GM21619 (cell line): ENCODE results near the gene WDR17.

Experiments
- ATAC-seq: cut with Tn5 transposase; IDR thresholded peaks from one replicate; pipeline ENCODE4 v1.9.1; 2021; ENCODE audit not compliant: unreplicated experiment

The WDR17 gene

GRCh38 chr4:176065435-176066291 lies at the start of gene WDR17:
WDR17 (plus strand) TSS chr4:176065841; CDS start chr4:176111581, 45,740 bp downstream.
- peak; percentile 100 for ATAC-seq

DNA sequence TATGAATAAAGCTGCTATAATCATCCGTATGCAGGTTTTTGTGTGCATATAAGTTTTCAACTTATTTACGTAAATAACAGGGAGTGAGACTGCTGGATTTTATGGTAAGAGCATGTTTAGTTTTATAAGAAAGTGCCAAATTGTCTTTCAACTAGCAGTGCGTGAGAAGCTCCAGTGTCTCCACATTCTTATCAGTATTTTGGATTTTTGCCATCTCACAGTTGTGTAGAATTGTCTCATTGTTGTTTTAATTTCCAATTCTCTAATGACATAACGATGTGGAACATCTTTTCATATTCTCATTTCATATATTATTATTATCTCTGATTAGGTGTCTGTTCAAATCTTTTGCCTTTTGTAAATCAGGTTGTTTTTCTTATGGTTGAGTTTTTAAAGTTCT lies 49.0 kb upstream of the WDR17 start:
- no peak for ATAC-seq

DNA sequence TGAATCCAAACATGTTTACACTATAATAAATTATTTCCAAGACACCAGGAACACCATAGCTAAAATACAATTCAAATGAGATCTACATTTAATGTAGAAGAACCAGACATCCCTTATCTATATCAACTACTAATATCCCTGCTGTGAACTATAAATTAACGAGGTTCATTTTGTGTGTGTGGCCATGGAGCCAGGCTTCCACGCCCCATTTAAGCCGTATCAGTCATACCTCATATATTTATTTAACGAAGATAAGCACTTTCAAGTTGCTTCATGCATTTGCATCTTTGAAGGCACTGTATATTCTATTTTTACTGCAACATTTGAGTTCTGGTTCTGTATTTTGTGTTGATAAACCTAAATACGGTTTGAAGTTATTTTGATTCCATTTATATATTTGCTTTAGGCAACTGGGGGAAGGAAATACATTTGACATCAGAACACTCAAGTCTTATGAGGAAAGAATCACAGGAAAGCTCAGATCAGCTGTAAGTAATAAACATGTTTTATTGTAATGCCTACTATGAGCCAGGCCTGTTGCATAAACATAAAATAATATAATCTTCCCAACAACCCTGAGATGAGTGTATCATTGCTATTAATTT lies 45.1 kb upstream of the WDR17 start:
- no peak for ATAC-seq

DNA sequence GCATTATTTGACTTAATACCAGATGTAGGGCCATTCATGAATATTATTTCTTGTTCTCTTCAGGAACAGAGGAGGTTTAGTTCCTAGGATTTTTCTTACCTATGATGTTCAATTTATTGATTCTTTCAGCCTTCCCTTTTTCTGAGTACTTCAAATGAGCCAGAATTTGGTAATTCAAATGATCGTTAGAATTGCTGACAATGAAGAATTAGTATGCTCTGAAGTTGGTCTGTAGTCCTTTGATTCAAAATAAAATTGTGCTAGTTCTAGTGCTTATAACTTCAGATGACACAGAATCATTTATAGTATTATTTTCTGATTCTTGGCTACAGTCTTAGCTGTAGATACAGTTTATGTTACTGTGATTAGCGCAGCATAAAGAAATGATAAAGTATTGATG lies 35.2 kb upstream of the WDR17 start:
- no peak for ATAC-seq

GRCh38 chr4:176031922-176032321 lies 33.7 kb upstream of the WDR17 start:
- ATAC-seq: no peak

DNA sequence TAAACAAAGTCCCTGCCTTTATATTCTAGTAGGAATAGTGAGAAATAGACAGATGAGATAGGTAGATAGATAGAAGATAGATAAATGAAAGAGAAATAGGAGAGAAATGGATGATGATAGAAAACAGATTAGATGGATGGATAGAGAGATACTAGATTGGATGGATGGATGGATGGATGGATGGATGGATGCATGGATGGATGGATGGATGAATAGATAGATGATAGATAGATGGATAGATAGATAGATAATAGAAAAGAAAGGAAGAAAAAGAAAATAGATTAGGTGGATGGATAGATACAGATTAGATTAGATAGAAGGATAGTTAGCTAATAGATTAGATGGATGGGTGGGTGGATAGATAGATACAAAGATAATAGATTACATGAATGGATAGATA lies 33.2 kb upstream of the WDR17 start:
- no peak for ATAC-seq

GRCh38 chr4:176034499-176034898 lies 31.1 kb upstream of the WDR17 start:
- no peak for ATAC-seq

DNA sequence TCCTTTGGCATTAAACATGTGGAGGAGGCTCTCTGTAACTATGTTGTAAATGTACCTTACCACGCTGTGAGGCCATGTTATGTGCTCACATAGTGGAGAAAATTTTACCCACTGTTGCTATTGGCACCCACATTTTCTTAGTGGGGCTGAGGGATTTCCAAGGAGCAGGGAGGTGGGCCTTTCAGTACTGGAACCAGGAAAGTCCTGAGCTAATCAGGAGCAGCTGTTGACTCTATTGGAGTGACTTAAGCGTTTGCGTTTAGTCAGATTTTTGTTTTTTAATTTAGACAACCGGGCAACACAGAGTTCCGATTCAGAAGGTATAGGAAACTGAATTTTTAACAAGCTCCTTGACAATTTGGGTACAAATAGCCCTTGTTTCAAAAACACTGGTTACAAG lies 30.7 kb upstream of the WDR17 start:
- no peak for ATAC-seq

GRCh38 chr4:176036585-176037205 lies 28.9 kb upstream of the WDR17 start:
- peak; percentile 66 for ATAC-seq

DNA sequence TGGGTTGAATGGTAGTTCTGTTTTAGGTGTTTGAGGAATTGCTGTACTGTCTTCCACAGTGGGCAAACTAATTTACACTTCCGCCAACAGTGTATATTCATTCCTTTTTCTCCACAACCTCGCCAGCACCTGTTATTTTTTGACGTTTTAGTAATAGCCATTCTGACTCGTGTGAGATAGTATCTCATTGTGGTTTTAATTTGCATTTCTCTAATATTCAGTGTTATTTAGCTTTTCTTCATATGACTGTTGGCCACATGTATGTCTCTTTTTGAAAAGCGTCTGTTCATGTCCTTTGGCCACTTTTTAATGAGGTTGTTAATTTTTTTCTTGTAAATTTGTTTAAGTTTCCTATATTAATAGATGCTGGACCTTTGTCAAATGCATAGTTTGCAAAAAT lies 26.9 kb upstream of the WDR17 start:
- no peak for ATAC-seq

- ATAC-seq: no peak
Observed at GRCh38 chr4:176042195-176042594, 23.4 kb upstream of the WDR17 start.

DNA sequence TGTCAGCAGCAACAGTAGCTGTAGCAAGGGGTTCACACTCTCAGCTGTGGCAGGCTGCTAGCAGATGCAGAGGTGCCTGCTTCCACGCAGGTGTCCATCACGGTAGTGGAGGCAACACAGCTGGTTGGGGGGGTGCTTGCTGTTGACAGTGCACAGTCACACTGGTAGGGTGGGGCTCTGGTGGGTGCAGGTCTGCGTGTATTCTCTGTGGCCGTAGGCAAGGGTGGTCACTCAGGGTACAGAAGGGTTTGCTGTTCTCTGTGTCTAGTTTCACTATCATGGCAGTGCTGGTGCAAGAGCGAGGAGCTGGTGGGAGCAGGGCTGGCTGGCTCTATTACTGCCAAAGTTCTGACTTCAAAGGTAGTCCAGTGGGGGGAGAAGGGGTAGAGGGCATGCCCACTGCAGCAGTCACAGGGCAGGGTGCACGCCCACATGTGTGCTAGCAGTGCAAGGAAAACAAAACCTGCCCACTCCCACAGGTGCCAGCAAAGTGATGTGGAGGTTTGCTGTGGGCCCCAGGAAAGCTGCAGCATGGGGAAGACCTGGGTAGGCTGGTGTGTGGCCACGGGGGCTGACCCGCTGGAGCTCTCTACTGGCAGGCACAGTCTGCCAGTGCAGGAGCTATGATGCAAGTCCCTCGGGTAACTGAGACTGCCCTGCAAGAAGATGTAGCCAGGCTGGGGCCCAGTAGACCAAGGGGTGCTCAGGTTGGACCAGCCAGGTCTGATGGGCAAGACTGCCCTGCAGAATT lies 21.6 kb upstream of the WDR17 start:
- ATAC-seq: no peak

- no peak for ATAC-seq
Observed at GRCh38 chr4:176044589-176044951, 21.1 kb upstream of the WDR17 start.

GRCh38 chr4:176048631-176049030 lies 17.0 kb upstream of the WDR17 start:
- ATAC-seq: no peak

GRCh38 chr4:176052744-176053143 lies 12.9 kb upstream of the WDR17 start:
- ATAC-seq: peak; percentile 91

DNA sequence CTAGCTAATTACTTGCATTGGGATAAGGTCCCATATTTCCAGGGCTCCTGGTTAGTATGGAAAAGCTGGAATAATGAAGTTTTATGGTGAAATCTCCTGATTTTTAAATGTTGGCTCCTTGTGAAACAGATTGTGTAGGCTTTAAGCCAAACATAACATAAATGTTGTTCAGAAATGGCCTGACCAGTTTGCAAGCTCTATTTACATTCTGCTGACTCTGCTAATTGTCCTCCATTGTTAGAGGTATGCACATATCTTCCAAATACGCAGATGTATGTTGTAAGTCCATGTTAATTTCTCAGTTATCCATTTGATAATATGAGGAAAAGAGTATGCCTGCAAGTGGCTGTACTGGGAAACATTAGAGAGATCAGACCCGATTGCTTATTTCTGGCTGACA lies 11.9 kb upstream of the WDR17 start:
- ATAC-seq: no peak

GRCh38 chr4:176054942-176055341 lies 10.7 kb upstream of the WDR17 start:
- no peak for ATAC-seq

DNA sequence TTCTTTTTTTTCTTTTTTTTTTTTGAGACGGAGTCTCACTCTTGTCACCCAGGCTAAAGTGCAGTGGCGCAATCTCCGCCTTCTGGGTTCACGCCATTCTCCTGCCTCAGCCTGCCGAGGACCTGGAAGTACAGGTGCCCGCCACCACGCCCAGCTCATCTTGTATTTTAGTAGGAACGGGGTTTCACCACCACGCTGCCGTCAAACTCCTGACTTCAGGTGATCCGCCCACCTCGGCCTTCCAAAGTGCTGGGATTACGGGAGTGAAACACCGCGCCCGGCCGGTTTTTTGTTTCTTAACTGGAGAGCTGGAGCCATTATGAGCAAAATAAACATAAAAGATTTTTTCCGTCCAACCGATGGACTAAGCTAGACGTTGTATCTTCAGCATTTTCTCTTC lies 1.9 kb upstream of the WDR17 start:
- no peak for ATAC-seq

DNA sequence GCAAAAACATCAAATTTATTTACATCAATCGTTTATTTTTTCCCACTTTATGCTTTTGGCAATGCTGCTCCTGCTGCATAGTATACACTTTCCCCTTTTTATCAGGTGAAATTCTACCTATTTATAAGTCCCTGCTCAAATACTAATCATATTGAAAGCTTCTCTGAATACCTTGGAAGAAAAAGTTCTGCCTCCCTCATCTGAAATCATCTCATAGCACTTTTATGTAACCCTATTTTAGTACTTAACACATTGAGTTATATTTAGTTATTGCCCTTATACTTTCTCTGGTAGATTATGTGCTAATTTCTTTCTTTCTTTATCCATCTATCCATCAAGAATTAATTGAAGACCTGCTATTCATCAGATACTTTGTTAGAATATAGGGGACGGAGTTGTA lies 1.1 kb upstream of the WDR17 start:
- ATAC-seq: no peak

GRCh38 chr4:176066757-176067156 lies 1.1 kb downstream of the WDR17 start:
- no peak for ATAC-seq

- ATAC-seq: no peak
Observed at GRCh38 chr4:176077561-176077960, 11.9 kb downstream of the WDR17 start.

- no peak for ATAC-seq
Observed at GRCh38 chr4:176084769-176085168, 19.1 kb downstream of the WDR17 start.
